ENCODE measurements around the gene TMEM239. TPM values are rescaled to one million over a fixed set of nuclear protein-coding genes. Genes with fewer than 3 reads are reported as not detected.

TMEM239 gene
- total RNA-seq, 1 experiment from 2014 or later: not detected

GRCh38 chr20:2771631-2772080 is 44.5 kb upstream of the TMEM239 start:
- DNase-seq (ENCODE audit: unreplicated experiment): no peak
- H3K4me3 Mint-ChIP-seq (ENCODE audit: unreplicated experiment): no peak overlapping the region
- H3K27ac Mint-ChIP-seq (ENCODE audit: low read depth, unreplicated experiment): no peak overlapping the region
- POLR2A ChIA-PET: no interaction called here
- no peaks in the 10 kb centered on the region for H3K36me3 Mint-ChIP-seq (ENCODE audit: insufficient read depth, unreplicated experiment)
- H3K9me3 Mint-ChIP-seq (ENCODE audit: unreplicated experiment): no peaks in the 10 kb centered on the region
- H3K4me1 Mint-ChIP-seq (ENCODE audit: insufficient read depth, unreplicated experiment): peaks cover 15% of the 10 kb centered on the region
- TF ChIP-seq CTCF (IDR thresholded peaks at IDR 0.05; ENCODE audit: unreplicated experiment): no peak
- no TSS peak for BruUV-seq (replicated peaks)
- CTCF ChIA-PET: no interaction called here
- intact Hi-C loops (cut with micrococcal nuclease): no loop called here
- H3K27me3 Mint-ChIP-seq (ENCODE audit: insufficient read depth, unreplicated experiment): peaks cover 26% of the 10 kb centered on the region

GRCh38 chr20:2773812-2774211 is 42.4 kb upstream of the TMEM239 start:
- no peaks in the 10 kb centered on the region for H3K36me3 Mint-ChIP-seq (ENCODE audit: insufficient read depth, unreplicated experiment)
- ChIA-PET CTCF (interaction anchor here (0.7 to 1.3 kb wide), 2 partner anchors 20 to 189 kb away, joined by 4 to 9 read pairs; no protein-coding TSS in a partner anchor), POLR2A (no interaction called here)
- intact Hi-C loops (cut with micrococcal nuclease): no loop called here
- peaks cover 16% of the 10 kb centered on the region for H3K27me3 Mint-ChIP-seq (ENCODE audit: insufficient read depth, unreplicated experiment)
- no peaks in the 10 kb centered on the region for H3K9me3 Mint-ChIP-seq (ENCODE audit: unreplicated experiment)
- no peak for TF ChIP-seq CTCF (IDR thresholded peaks at IDR 0.05; ENCODE audit: unreplicated experiment)
- no peak for DNase-seq (ENCODE audit: unreplicated experiment)
- H3K27ac Mint-ChIP-seq (ENCODE audit: low read depth, unreplicated experiment): no peak overlapping the region
- H3K4me1 Mint-ChIP-seq (ENCODE audit: insufficient read depth, unreplicated experiment): no peaks in the 10 kb centered on the region
- H3K4me3 Mint-ChIP-seq (ENCODE audit: unreplicated experiment): no peak overlapping the region
- BruUV-seq (replicated peaks): no TSS peak

- intact Hi-C loops (cut with micrococcal nuclease): no loop called here
- ChIA-PET CTCF (interaction anchor here (0.6 kb wide), 1 partner anchor 72 kb away, joined by 4 read pairs; no protein-coding TSS in a partner anchor), POLR2A (no interaction called here)
- Mint-ChIP-seq H3K27me3 (ENCODE audit: insufficient read depth, unreplicated experiment) (peaks cover 16% of the 10 kb centered on the region), H3K27ac (ENCODE audit: low read depth, unreplicated experiment) (no peak overlapping the region), H3K4me3 (ENCODE audit: unreplicated experiment) (no peak overlapping the region), H3K4me1 (ENCODE audit: insufficient read depth, unreplicated experiment) (no peaks in the 10 kb centered on the region), H3K9me3 (ENCODE audit: unreplicated experiment) (no peaks in the 10 kb centered on the region), H3K36me3 (ENCODE audit: insufficient read depth, unreplicated experiment) (no peaks in the 10 kb centered on the region)
- no TSS peak for BruUV-seq (replicated peaks)
- DNase-seq (ENCODE audit: unreplicated experiment): no peak
- TF ChIP-seq CTCF (IDR thresholded peaks at IDR 0.05; ENCODE audit: unreplicated experiment): no peak
Measured at GRCh38 chr20:2775139-2775538, 41.0 kb upstream of the TMEM239 start.

- Mint-ChIP-seq H3K4me1 (ENCODE audit: insufficient read depth, unreplicated experiment) (no peaks in the 10 kb centered on the region), H3K27ac (ENCODE audit: low read depth, unreplicated experiment) (no peak overlapping the region), H3K4me3 (ENCODE audit: unreplicated experiment) (no peak overlapping the region), H3K27me3 (ENCODE audit: insufficient read depth, unreplicated experiment) (peaks cover 25% of the 10 kb centered on the region), H3K36me3 (ENCODE audit: insufficient read depth, unreplicated experiment) (no peaks in the 10 kb centered on the region), H3K9me3 (ENCODE audit: unreplicated experiment) (no peaks in the 10 kb centered on the region)
- POLR2A ChIA-PET: no interaction called here
- DNase-seq (ENCODE audit: unreplicated experiment): no peak
- intact Hi-C loops (cut with micrococcal nuclease): no loop called here
- no TSS peak for BruUV-seq (replicated peaks)
- CTCF ChIA-PET: no interaction called here
- TF ChIP-seq CTCF (IDR thresholded peaks at IDR 0.05; ENCODE audit: unreplicated experiment): no peak
Measured at GRCh38 chr20:2778602-2779321, 37.4 kb upstream of the TMEM239 start.
